Right lobe of liver (tissue), 4 donors: Measurements from ENCODE around the gene DYRK1A.

Experiments
- CTCF ChIP-seq, 4 donors: fragments of 200-600 bp in 3 of 4; fragments of 450-650 bp in 1 of 4; IDR thresholded peaks; one replicate each; pipeline versions ENCODE4 v1.5.1 to v1.8.0; 2016 to 2022; ENCODE audit warnings: antibody characterized with exemption in 4 of 4, mild to moderate bottlenecking in 2 of 4
- POLR2A ChIP-seq: fragments of 450-650 bp; IDR thresholded peaks from one replicate; pipeline ENCODE4 v1.6.1; 2017; ENCODE audit warnings: antibody characterized with exemption, mild to moderate bottlenecking
- donor health status: DM: no; HTN: no; CAD: no.
- donor health status: DM: no; HTN: no; CAD: no.
- donor health status: DM: no; HTN: yes; CAD: no.

- TF ChIP-seq CTCF (IDR thresholded peaks at IDR 0.05) (no peak), POLR2A (no peak)
Measured at GRCh38 chr21:37445228-37445627, 78.7 kb downstream of the DYRK1A start.
